Measurements from ENCODE around the gene OCIAD1. TPM values are rescaled to one million over a fixed set of nuclear protein-coding genes. Genes with fewer than 3 reads are reported as not detected.
"Not testable (repeated sequence)": the region's sequence is repeated elsewhere in the genome, so short reads cannot be mapped to it uniquely, and the experiment has no call there.

OCIAD1 gene
- total RNA-seq, 4 donors from 2014 or later, result 104 to 264 (median 115) TPM

DNA sequence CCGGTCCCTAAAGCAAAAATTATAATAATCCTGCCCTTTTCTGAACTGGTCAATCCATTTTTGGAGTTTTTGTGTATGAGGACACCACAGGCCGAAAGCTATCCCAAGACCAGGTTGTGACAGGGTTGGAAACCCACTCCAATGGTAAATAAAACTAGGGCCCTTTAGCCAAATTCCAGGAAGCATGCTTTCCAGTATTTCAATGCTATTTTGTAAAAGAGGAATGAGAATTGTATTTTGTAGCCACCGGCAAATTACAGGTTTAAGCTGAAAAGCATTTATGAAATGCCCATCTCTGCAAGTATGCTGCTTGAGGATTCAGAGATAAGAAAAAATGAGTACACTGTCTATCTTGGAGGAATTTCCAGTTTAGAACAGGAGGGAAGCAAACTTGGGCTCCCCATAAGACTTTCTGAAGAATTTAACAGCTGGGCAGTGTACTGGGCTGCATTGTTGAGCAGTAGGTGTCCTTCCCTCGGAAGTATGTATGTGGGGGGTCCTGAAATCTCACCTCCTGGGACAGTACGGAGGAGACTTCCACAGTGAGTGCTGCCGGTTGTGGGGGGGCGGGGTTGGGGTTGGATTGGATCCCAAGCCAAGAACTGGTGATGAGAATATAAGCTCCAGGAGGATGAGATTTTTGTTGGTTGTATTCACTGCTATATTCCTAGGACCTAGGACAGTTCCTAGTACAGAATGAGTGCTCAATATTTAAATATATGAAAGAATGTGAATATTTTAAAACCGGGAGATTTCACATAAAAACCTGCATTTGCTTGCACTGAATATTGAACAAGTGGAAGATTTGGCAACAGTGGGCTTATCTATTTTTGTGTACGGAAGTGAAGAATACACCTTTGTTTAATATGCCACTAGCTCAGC lies 48.9 kb downstream of the OCIAD1 start:
- intact Hi-C loops (cut with DNase I; ENCODE audit: low total_unique reads), result no loop called here
- DNase-seq, result no peak
- H3K27me3 ChIP-seq, result no peaks in the 10 kb centered on the region
- no peaks in the 10 kb centered on the region for H3K9me3 ChIP-seq
- TF ChIP-seq CTCF (IDR thresholded peaks at IDR 0.05), result no peak
- no peak for TF ChIP-seq POLR2AphosphoS5 (IDR thresholded peaks at IDR 0.05)
- no peak for TF ChIP-seq EP300 (IDR thresholded peaks at IDR 0.05; ENCODE audit: low read depth)
- TF ChIP-seq POLR2A (IDR thresholded peaks at IDR 0.05), result no peak
- H3K36me3 ChIP-seq, result no peaks in the 10 kb centered on the region
- H3K27ac ChIP-seq, result no peak overlapping the region
- H3K4me3 ChIP-seq, result no peak overlapping the region
- WGBS, 2 donors (ENCODE audit: low coverage in 1 of 2), result 65 to 82% methylated on average over 4 to 9 of the region's 9 CpGs
- in situ Hi-C loops (cut with MboI; ENCODE audit: low pct_ligation_motif_present in 1 of 4, low pct_unique_long_range_greater_than_20kb in 1 of 4, low sequenced_read_pairs in 3 of 4), result no loop called here
- H3K4me1 ChIP-seq, result no peaks in the 10 kb centered on the region

DNA sequence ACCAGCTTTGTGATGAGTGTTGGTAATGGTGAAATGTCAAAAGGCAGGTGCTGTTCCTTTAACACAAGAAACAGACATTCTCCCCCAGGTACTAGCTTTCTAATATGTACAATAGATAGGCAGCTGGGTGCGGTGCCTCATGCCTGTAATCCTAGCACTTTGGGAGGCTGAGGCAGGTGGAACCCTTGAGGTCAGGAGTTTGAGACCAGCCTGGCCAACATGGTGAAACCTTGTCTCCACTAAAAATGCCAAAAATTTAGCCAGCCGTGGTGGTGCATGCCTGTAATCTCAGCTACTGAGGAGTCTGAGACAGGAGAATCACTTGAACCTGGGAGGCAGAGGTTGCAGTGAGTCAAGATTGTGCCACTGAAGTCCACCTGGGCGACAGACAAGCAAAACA lies 50.8 kb downstream of the OCIAD1 start:
- H3K27ac ChIP-seq; in situ Hi-C loops (cut with MboI; ENCODE audit: low pct_ligation_motif_present in 1 of 4, low pct_unique_long_range_greater_than_20kb in 1 of 4, low sequenced_read_pairs in 3 of 4); H3K36me3 ChIP-seq; DNase-seq; H3K4me3 ChIP-seq; H3K9me3 ChIP-seq; H3K27me3 ChIP-seq; intact Hi-C loops (cut with DNase I; ENCODE audit: low total_unique reads); H3K4me1 ChIP-seq: not testable (repeated sequence)
- WGBS, 2 donors (ENCODE audit: low coverage in 1 of 2), result 86 to 100% methylated on average over 1 to 3 of the region's 3 CpGs

DNA sequence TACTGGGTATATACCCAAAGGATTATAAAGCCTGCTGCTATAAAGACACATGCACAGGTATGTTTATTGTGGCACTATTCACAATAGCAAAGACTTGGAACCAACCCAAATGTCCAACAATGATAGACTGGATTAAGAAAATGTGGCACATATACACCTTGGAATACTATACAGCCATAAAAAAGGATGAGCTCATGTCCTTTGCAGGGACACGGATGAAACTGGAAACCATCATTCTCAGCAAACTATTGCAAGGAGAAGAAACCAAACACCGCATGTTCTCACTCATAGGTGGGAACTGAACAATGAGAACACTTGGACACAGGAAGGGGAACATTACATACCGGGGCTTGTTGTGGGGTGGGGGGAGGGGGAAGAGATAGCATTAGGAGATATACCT lies 58.9 kb downstream of the OCIAD1 start:
- DNase-seq; H3K27me3 ChIP-seq; H3K9me3 ChIP-seq; H3K4me3 ChIP-seq; H3K4me1 ChIP-seq; H3K27ac ChIP-seq; intact Hi-C loops (cut with DNase I; ENCODE audit: low total_unique reads); in situ Hi-C loops (cut with MboI; ENCODE audit: low pct_ligation_motif_present in 1 of 4, low pct_unique_long_range_greater_than_20kb in 1 of 4, low sequenced_read_pairs in 3 of 4): not testable (repeated sequence)
- peaks cover 0 to 24% (median 11%) of the 10 kb centered on the region in 4 donors for H3K36me3 ChIP-seq
- WGBS, 2 donors (ENCODE audit: low coverage in 1 of 2), result 100% methylated on average over 1 to 3 of the region's 3 CpGs

DNA sequence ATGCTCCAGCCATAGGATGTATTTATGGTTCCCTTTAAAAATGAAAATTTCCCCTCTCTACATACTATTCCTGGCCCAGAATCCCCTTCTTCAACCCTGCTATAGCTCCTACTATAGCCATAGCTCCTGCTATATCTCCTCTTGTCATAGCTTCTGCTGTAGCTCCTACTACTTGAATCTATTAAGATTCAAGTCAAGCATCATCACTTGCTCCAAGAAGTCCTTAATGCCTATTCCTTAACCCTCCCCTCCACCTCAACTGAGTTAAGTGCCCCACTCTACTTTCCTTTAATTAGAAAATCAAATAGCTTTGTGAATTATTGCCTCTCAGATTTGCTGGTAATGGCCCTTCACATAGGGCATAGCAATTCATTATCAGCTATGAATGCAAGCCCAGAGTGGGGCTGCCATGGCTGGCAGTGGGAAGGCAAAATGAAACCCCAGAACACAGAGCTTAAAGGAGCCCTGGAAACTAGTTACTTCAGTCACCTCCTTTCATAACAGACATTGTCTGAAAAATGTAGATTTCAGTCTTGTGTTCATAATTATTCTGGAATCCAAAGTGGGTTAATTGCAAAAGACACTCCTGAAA lies 60.2 kb downstream of the OCIAD1 start:
- no peak overlapping the region for H3K4me3 ChIP-seq
- intact Hi-C loops (cut with DNase I; ENCODE audit: low total_unique reads), result no loop called here
- H3K27ac ChIP-seq, result no peak overlapping the region
- TF ChIP-seq EP300 (IDR thresholded peaks at IDR 0.05; ENCODE audit: low read depth) (no peak), POLR2A (IDR thresholded peaks at IDR 0.05) (no peak), POLR2AphosphoS5 (IDR thresholded peaks at IDR 0.05) (no peak), CTCF (IDR thresholded peaks at IDR 0.05) (no peak)
- H3K9me3 ChIP-seq, result no peaks in the 10 kb centered on the region
- in situ Hi-C loops (cut with MboI; ENCODE audit: low pct_ligation_motif_present in 1 of 4, low pct_unique_long_range_greater_than_20kb in 1 of 4, low sequenced_read_pairs in 3 of 4), result no loop called here
- DNase-seq, result no peak
- peaks cover 0 to 25% (median 12%) of the 10 kb centered on the region in 4 donors for H3K36me3 ChIP-seq
- no peaks in the 10 kb centered on the region for H3K27me3 ChIP-seq
- no peaks in the 10 kb centered on the region for H3K4me1 ChIP-seq

GRCh38 chr4:48896845-48897244 lies 66.0 kb downstream of the OCIAD1 start:
- TF ChIP-seq EP300 (IDR thresholded peaks at IDR 0.05; ENCODE audit: low read depth) (no peak), POLR2AphosphoS5 (IDR thresholded peaks at IDR 0.05) (no peak), POLR2A (IDR thresholded peaks at IDR 0.05) (no peak), CTCF (IDR thresholded peaks at IDR 0.05) (no peak)
- peaks cover 0 to 30% (median 11%) of the 10 kb centered on the region in 4 donors for H3K36me3 ChIP-seq
- WGBS, 2 donors (ENCODE audit: low coverage in 1 of 2), result 83 to 92% methylated on average over 2 to 3 of the region's 3 CpGs
- H3K27ac ChIP-seq, result no peak overlapping the region
- no peaks in the 10 kb centered on the region for H3K9me3 ChIP-seq
- in situ Hi-C loops (cut with MboI; ENCODE audit: low pct_ligation_motif_present in 1 of 4, low pct_unique_long_range_greater_than_20kb in 1 of 4, low sequenced_read_pairs in 3 of 4) (no loop called here), intact Hi-C loops (cut with DNase I; ENCODE audit: low total_unique reads) (no loop called here)
- H3K27me3 ChIP-seq, result no peaks in the 10 kb centered on the region
- no peak overlapping the region for H3K4me3 ChIP-seq
- H3K4me1 ChIP-seq, result no peaks in the 10 kb centered on the region
- DNase-seq, result no peak
